ENCODE measurements around the gene INPP5K.

GRCh38 chr17:1467258-1467657, 49.2 kb downstream of the INPP5K start:
- TF ChIP-seq EZH2 (IDR thresholded peaks at IDR 0.05; ENCODE audit: borderline replicate concordance, control insufficient read depth, low read depth, low read length) (no peak), HDAC6 (IDR thresholded peaks at IDR 0.05; ENCODE audit: unreplicated experiment) (no peak)
